IMR-90 (cell line): ENCODE data around the gene SVIL. TPM values are rescaled to one million over a fixed set of nuclear protein-coding genes. Genes with fewer than 3 reads are reported as not detected.
"Not testable (repeated sequence)": the region's sequence is repeated elsewhere in the genome, so short reads cannot be mapped to it uniquely, and the experiment has no call there.

Experiments used
- ATAC-seq: fragments of 200-7000 bp; cut with Tn5 transposase; 2 replicates; pipeline ENCODE4 v1.9.1; 2020; ENCODE audit warnings: low read depth, mild to moderate bottlenecking, moderate library complexity
- BruUV-seq: library from RNA; stranded (reverse); fragments of 400-500 nt; replicated peaks from 2 replicates; lab custom pipeline; 2021; lab: Mats Ljungman, UMichigan
- CTCF ChIA-PET: fragments of 300-600 bp; formaldehyde crosslinking; extraction: SDS; loops from one replicate; lab custom pipeline; 2021; ENCODE audit warnings: antibody characterized with exemption; lab: Yijun Ruan, JAX
- POLR2A ChIA-PET: fragments of 300-600 bp; sonication (Branson Sonifier 250); formaldehyde crosslinking; loops from one replicate; lab custom pipeline; 2022; ENCODE audit warnings: antibody characterized with exemption; ENCODE audit not compliant: unreplicated experiment; lab: Charles Lee
- DNase-seq: peaks from one replicate; pipeline ENCODE4 v3.0.0; 2013
- H2AFZ ChIP-seq: replicated peaks from 2 replicates; pipeline ENCODE3; 2013; ENCODE audit warnings: low read length, mild to moderate bottlenecking; ENCODE audit not compliant: poor library complexity
- H2AK5ac ChIP-seq: 2 replicates; pipeline ENCODE4 v1.6.1; 2013; ENCODE audit warnings: low read depth, low read length, inconsistent platforms
- H2AK9ac ChIP-seq: replicated peaks from 2 replicates; pipeline ENCODE3; 2013; ENCODE audit warnings: mild to moderate bottlenecking, low read depth, low read length, moderate library complexity; ENCODE audit not compliant: poor library complexity
- H2BK120ac ChIP-seq: 2 replicates; pipeline ENCODE4 v1.6.1; 2013; ENCODE audit warnings: low read depth, low read length, inconsistent platforms
- H2BK15ac ChIP-seq: 3 replicates; pipeline ENCODE4 v1.6.1; 2013; ENCODE audit warnings: low read depth, low read length, inconsistent platforms
- H2BK20ac ChIP-seq: 2 replicates; pipeline ENCODE4 v1.6.1; 2013; ENCODE audit warnings: low read depth, mild to moderate bottlenecking, inconsistent platforms, low read length, moderate library complexity
- H2BK5ac ChIP-seq: 2 replicates; pipeline ENCODE4 v1.6.1; 2013; ENCODE audit warnings: mild to moderate bottlenecking, low read depth, low read length, inconsistent platforms; ENCODE audit not compliant: poor library complexity, severe bottlenecking
- H3K14ac ChIP-seq: replicated peaks from 2 replicates; pipeline ENCODE4 v1.6.1; 2013; ENCODE audit warnings: low read depth, low read length, inconsistent platforms
- H3K18ac ChIP-seq: 2 replicates; pipeline ENCODE4 v1.6.1; 2013; ENCODE audit warnings: low read depth, low read length, control low read depth
- H3K23ac ChIP-seq: 2 replicates; pipeline ENCODE4 v1.6.1; 2013; ENCODE audit warnings: low read depth, low read length, inconsistent platforms
- H3K27ac ChIP-seq: 2 replicates; pipeline ENCODE4 v1.5.1; 2013; ENCODE audit warnings: mild to moderate bottlenecking, control low read depth, low read length; ENCODE audit not compliant: insufficient read depth
- H3K27me3 ChIP-seq: 2 replicates; pipeline ENCODE4 v1.6.1; 2013; ENCODE audit warnings: low read length; ENCODE audit not compliant: control insufficient read depth, insufficient read depth
- H3K36me3 ChIP-seq: 2 replicates; pipeline ENCODE4 v1.6.1; 2013; ENCODE audit warnings: low read length, mixed read lengths; ENCODE audit not compliant: control insufficient read depth, insufficient read depth
- H3K4ac ChIP-seq: 2 replicates; pipeline ENCODE4 v1.6.1; 2013; ENCODE audit warnings: low read depth, low read length, inconsistent platforms
- H3K4me1 ChIP-seq: 2 replicates; pipeline ENCODE4 v1.6.1; 2013; ENCODE audit warnings: low read length, mixed read lengths; ENCODE audit not compliant: control insufficient read depth, insufficient read depth
- H3K4me2 ChIP-seq: 2 replicates; pipeline ENCODE4 v1.6.1; 2013; ENCODE audit warnings: low read depth, mild to moderate bottlenecking, control low read depth, low read length, moderate library complexity
- H3K4me3 ChIP-seq: 2 replicates; pipeline ENCODE4 v1.5.1; 2013; ENCODE audit warnings: low read depth, mild to moderate bottlenecking, control low read depth, low read length, moderate library complexity; ENCODE audit not compliant: insufficient read depth
- H3K56ac ChIP-seq: 2 replicates; pipeline ENCODE4 v1.6.1; 2013; ENCODE audit warnings: low read length, inconsistent platforms; ENCODE audit not compliant: insufficient read depth; ENCODE audit errors: extremely low read depth
- H3K79me1 ChIP-seq, 2 experiments: 2 replicates each; pipeline ENCODE4 v1.6.1; 2013; ENCODE audit warnings: low read length in 2 of 2, inconsistent platforms in 1 of 2, low read depth in 1 of 2
- H3K9ac ChIP-seq: 2 replicates; pipeline ENCODE4 v1.6.1; 2013; ENCODE audit warnings: low read depth, low read length, control low read depth
- H3K9me1 ChIP-seq: 2 replicates; pipeline ENCODE4 v1.6.1; 2013; ENCODE audit warnings: low read length, inconsistent platforms; ENCODE audit not compliant: insufficient read depth
- H3K9me3 ChIP-seq: 2 replicates; pipeline ENCODE4 v1.6.1; 2013; ENCODE audit warnings: low read length; ENCODE audit not compliant: control insufficient read depth, insufficient read depth
- H4K20me1 ChIP-seq: 2 replicates; pipeline ENCODE4 v1.6.1; 2013; ENCODE audit warnings: low read length, inconsistent platforms; ENCODE audit not compliant: insufficient read depth
- H4K5ac ChIP-seq: 2 replicates; pipeline ENCODE4 v1.6.1; 2013; ENCODE audit warnings: mild to moderate bottlenecking, low read depth, low read length, control low read depth
- H4K8ac ChIP-seq, 2 experiments: 2 replicates each; pipeline ENCODE4 v1.6.1; 2013; ENCODE audit warnings: low read depth in 2 of 2, low read length in 2 of 2, control low read depth in 1 of 2, inconsistent platforms in 1 of 2
- H4K91ac ChIP-seq: 2 replicates; pipeline ENCODE4 v1.6.1; 2013; ENCODE audit warnings: low read depth, low read length, inconsistent platforms; ENCODE audit not compliant: insufficient read depth
- WGBS, 2 experiments: methylation state at CpG; one replicate each; pipeline versions ENCODE4 v1.1.5 to v1.1.7; 2013; ENCODE audit warnings: missing lambda C conversion rate in 2 of 2; ENCODE audit not compliant: insufficient read length in 1 of 2; ENCODE audit errors: extremely low coverage in 2 of 2; 5-methylcytosine and 5-hydroxymethylcytosine counted together
- dilution Hi-C: fragments of 300-500 bp; cut with HindIII; formaldehyde crosslinking; loops from one replicate; pipeline ENCODE4 v1.14.3; 2018; ENCODE audit warnings: low sequenced_read_pairs; ENCODE audit not compliant: unreplicated experiment
- in situ Hi-C: fragments of 300-500 bp; cut with MboI; formaldehyde crosslinking; loops from 3 replicates; pipeline ENCODE4 v1.14.3; 2019; ENCODE audit warnings: low sequenced_read_pairs, inconsistent platforms, mixed read lengths
- intact Hi-C: fragments of 100-400 bp; cut with micrococcal nuclease; formaldehyde crosslinking; loops from 2 replicates; pipeline ENCODE4 v1.10.0; 2022
- polyA plus RNA-seq, 3 experiments: library from polyadenylated mRNA; depleted of rRNA; stranded (reverse); fragments of >200 nt; gene quantifications; 2 replicates each; pipeline ENCODE4 v1.2.3, GENCODE V29; 2012; ENCODE audit warnings: low replicate concordance in 1 of 3
- total RNA-seq: library from RNA; depleted of rRNA; stranded (reverse); fragments of >200 nt; gene quantifications from 2 replicates; pipeline ENCODE4 v1.2.3, GENCODE V29; 2012

The SVIL gene
- total and polyA plus RNA-seq, 2 of the 4 experiments (the other 2 are of a cell fraction), result 11.5 to 11.6 TPM

DNA sequence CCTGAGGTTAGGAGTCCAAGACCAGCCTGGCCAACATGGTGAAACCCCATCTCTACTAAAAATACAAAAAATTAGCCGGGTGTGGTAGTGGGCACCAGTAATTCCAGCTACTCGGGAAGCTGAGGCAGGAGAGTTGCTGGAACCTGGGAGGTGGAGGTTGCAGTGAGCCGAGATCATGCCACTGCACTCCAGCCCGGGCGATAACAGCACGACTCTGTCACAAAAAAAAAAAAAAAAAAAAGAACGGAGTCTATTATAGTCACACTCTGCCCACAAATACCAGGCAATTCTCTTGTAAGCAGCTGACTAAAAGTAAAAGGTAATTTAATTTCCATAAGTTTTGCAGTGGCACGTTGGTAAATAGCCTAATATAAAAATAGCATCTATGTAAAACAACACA, 98.1 kb downstream of the SVIL start:
- CTCF ChIA-PET, result interaction anchor here (0.7 to 1.1 kb wide), 2 partner anchors 15 to 19 kb away, joined by 3 read pairs; no protein-coding TSS in a partner anchor

More for the DNA sequence above, 98.1 kb downstream of the SVIL start:
- H3K4me3 ChIP-seq, H3K23ac ChIP-seq, H3K4me1 ChIP-seq, H3K4me2 ChIP-seq, H3K14ac ChIP-seq, H2BK20ac ChIP-seq, H4K91ac ChIP-seq, H2AFZ ChIP-seq, dilution Hi-C loops, H2AK9ac ChIP-seq, DNase-seq, H3K27ac ChIP-seq, BruUV-seq, H3K9ac ChIP-seq, H3K4ac ChIP-seq, H2BK120ac ChIP-seq, in situ Hi-C loops, H2BK15ac ChIP-seq, H3K9me3 ChIP-seq, H3K27me3 ChIP-seq, H3K18ac ChIP-seq, ATAC-seq, H2AK5ac ChIP-seq, H3K36me3 ChIP-seq, H4K5ac ChIP-seq, H2BK5ac ChIP-seq, H4K8ac ChIP-seq, POLR2A ChIA-PET, H3K56ac ChIP-seq: not testable (repeated sequence)
- Histone ChIP-seq H3K9me1 (peaks cover 15% of the 10 kb centered on the region), H4K20me1 (peaks cover 26% of the 10 kb centered on the region; the same call in 1 of the 2 replicates), H3K79me1 (peaks cover 8 to 74% of the 10 kb centered on the region in 2 experiments; a peak in 3 of 4 replicates)
- no CpG with 5 or more reads among the region's 8 CpGs for WGBS, 2 experiments
- intact Hi-C loops, result loop anchor here (5.0 to 10.0 kb wide), 3 partner anchors 56 to 318 kb away; no protein-coding TSS in a partner anchor
